Measurements from ENCODE around the gene HRH3.

HRH3 gene

GRCh38 chr20:62259294-62259565 is 39.2 kb upstream of the HRH3 start:
- Histone ChIP-seq H3K9me3 (ENCODE audit: control insufficient read depth, low read length) (no peaks in the 10 kb centered on the region), H3K27ac (ENCODE audit: insufficient read depth, low read length, poor library complexity, severe bottlenecking) (no peak overlapping the region), H3K36me3 (ENCODE audit: control insufficient read depth, insufficient read depth, low read length) (peaks cover 77% of the 10 kb centered on the region), H3K27me3 (replicated peaks; ENCODE audit: control insufficient read depth, insufficient read depth, low read length, poor library complexity, severe bottlenecking) (no peaks in the 10 kb centered on the region), H3K4me3 (ENCODE audit: insufficient read depth, low read depth, low read length, poor library complexity, severe bottlenecking) (no peak overlapping the region), H3K4me1 (ENCODE audit: control insufficient read depth, insufficient read depth, low read length, poor library complexity, severe bottlenecking) (no peaks in the 10 kb centered on the region)
- DNase-seq = no peak

GRCh38 chr20:62258499-62259293 is 38.6 kb upstream of the HRH3 start:
- H3K36me3 ChIP-seq (ENCODE audit: control insufficient read depth, insufficient read depth, low read length) = peaks cover 76% of the 10 kb centered on the region
- H3K27me3 ChIP-seq (replicated peaks; ENCODE audit: control insufficient read depth, insufficient read depth, low read length, poor library complexity, severe bottlenecking) = no peaks in the 10 kb centered on the region
- no peaks in the 10 kb centered on the region for H3K9me3 ChIP-seq (ENCODE audit: control insufficient read depth, low read length)
- no peak overlapping the region for H3K4me3 ChIP-seq (ENCODE audit: insufficient read depth, low read depth, low read length, poor library complexity, severe bottlenecking)
- no peak overlapping the region for H3K27ac ChIP-seq (ENCODE audit: insufficient read depth, low read length, poor library complexity, severe bottlenecking)
- DNase-seq = no peak
- no peaks in the 10 kb centered on the region for H3K4me1 ChIP-seq (ENCODE audit: control insufficient read depth, insufficient read depth, low read length, poor library complexity, severe bottlenecking)

- Histone ChIP-seq H3K4me1 (ENCODE audit: control insufficient read depth, insufficient read depth, low read length, poor library complexity, severe bottlenecking) (no peaks in the 10 kb centered on the region), H3K9me3 (ENCODE audit: control insufficient read depth, low read length) (no peaks in the 10 kb centered on the region), H3K36me3 (ENCODE audit: control insufficient read depth, insufficient read depth, low read length) (peaks cover 49% of the 10 kb centered on the region), H3K27me3 (replicated peaks; ENCODE audit: control insufficient read depth, insufficient read depth, low read length, poor library complexity, severe bottlenecking) (no peaks in the 10 kb centered on the region), H3K4me3 (ENCODE audit: insufficient read depth, low read depth, low read length, poor library complexity, severe bottlenecking) (no peak overlapping the region), H3K27ac (ENCODE audit: insufficient read depth, low read length, poor library complexity, severe bottlenecking) (no peak overlapping the region)
- no peak for DNase-seq
Observed at GRCh38 chr20:62255976-62256375, 35.9 kb upstream of the HRH3 start.

GRCh38 chr20:62254021-62254724 is 34.1 kb upstream of the HRH3 start:
- no peak overlapping the region for H3K27ac ChIP-seq (ENCODE audit: insufficient read depth, low read length, poor library complexity, severe bottlenecking)
- DNase-seq = no peak
- no peaks in the 10 kb centered on the region for H3K27me3 ChIP-seq (replicated peaks; ENCODE audit: control insufficient read depth, insufficient read depth, low read length, poor library complexity, severe bottlenecking)
- H3K4me1 ChIP-seq (ENCODE audit: control insufficient read depth, insufficient read depth, low read length, poor library complexity, severe bottlenecking) = no peaks in the 10 kb centered on the region
- no peak overlapping the region for H3K4me3 ChIP-seq (ENCODE audit: insufficient read depth, low read depth, low read length, poor library complexity, severe bottlenecking)
- no peaks in the 10 kb centered on the region for H3K9me3 ChIP-seq (ENCODE audit: control insufficient read depth, low read length)
- peaks cover 33% of the 10 kb centered on the region for H3K36me3 ChIP-seq (ENCODE audit: control insufficient read depth, insufficient read depth, low read length)

GRCh38 chr20:62253398-62253797 is 33.3 kb upstream of the HRH3 start:
- H3K4me3 ChIP-seq (ENCODE audit: insufficient read depth, low read depth, low read length, poor library complexity, severe bottlenecking) = no peak overlapping the region
- DNase-seq = no peak
- peaks cover 25% of the 10 kb centered on the region for H3K36me3 ChIP-seq (ENCODE audit: control insufficient read depth, insufficient read depth, low read length)
- H3K4me1 ChIP-seq (ENCODE audit: control insufficient read depth, insufficient read depth, low read length, poor library complexity, severe bottlenecking) = no peaks in the 10 kb centered on the region
- H3K9me3 ChIP-seq (ENCODE audit: control insufficient read depth, low read length) = no peaks in the 10 kb centered on the region
- H3K27ac ChIP-seq (ENCODE audit: insufficient read depth, low read length, poor library complexity, severe bottlenecking) = no peak overlapping the region
- H3K27me3 ChIP-seq (replicated peaks; ENCODE audit: control insufficient read depth, insufficient read depth, low read length, poor library complexity, severe bottlenecking) = no peaks in the 10 kb centered on the region

- Histone ChIP-seq H3K4me1 (ENCODE audit: control insufficient read depth, insufficient read depth, low read length, poor library complexity, severe bottlenecking) (no peaks in the 10 kb centered on the region), H3K27me3 (replicated peaks; ENCODE audit: control insufficient read depth, insufficient read depth, low read length, poor library complexity, severe bottlenecking) (no peaks in the 10 kb centered on the region), H3K4me3 (ENCODE audit: insufficient read depth, low read depth, low read length, poor library complexity, severe bottlenecking) (no peak overlapping the region), H3K36me3 (ENCODE audit: control insufficient read depth, insufficient read depth, low read length) (peaks cover 24% of the 10 kb centered on the region), H3K9me3 (ENCODE audit: control insufficient read depth, low read length) (no peaks in the 10 kb centered on the region), H3K27ac (ENCODE audit: insufficient read depth, low read length, poor library complexity, severe bottlenecking) (no peak overlapping the region)
- no peak for DNase-seq
Observed at GRCh38 chr20:62252342-62252966, 32.4 kb upstream of the HRH3 start.

GRCh38 chr20:62248890-62249560 is 28.9 kb upstream of the HRH3 start:
- no peaks in the 10 kb centered on the region for H3K9me3 ChIP-seq (ENCODE audit: control insufficient read depth, low read length)
- no peak overlapping the region for H3K4me3 ChIP-seq (ENCODE audit: insufficient read depth, low read depth, low read length, poor library complexity, severe bottlenecking)
- H3K27me3 ChIP-seq (replicated peaks; ENCODE audit: control insufficient read depth, insufficient read depth, low read length, poor library complexity, severe bottlenecking) = no peaks in the 10 kb centered on the region
- no peak for DNase-seq
- no peak overlapping the region for H3K27ac ChIP-seq (ENCODE audit: insufficient read depth, low read length, poor library complexity, severe bottlenecking)
- H3K4me1 ChIP-seq (ENCODE audit: control insufficient read depth, insufficient read depth, low read length, poor library complexity, severe bottlenecking) = no peaks in the 10 kb centered on the region
- peaks cover 2% of the 10 kb centered on the region for H3K36me3 ChIP-seq (ENCODE audit: control insufficient read depth, insufficient read depth, low read length)

GRCh38 chr20:62246872-62247652 is 27.0 kb upstream of the HRH3 start:
- no peak overlapping the region for H3K27ac ChIP-seq (ENCODE audit: insufficient read depth, low read length, poor library complexity, severe bottlenecking)
- H3K9me3 ChIP-seq (ENCODE audit: control insufficient read depth, low read length) = no peaks in the 10 kb centered on the region
- H3K36me3 ChIP-seq (ENCODE audit: control insufficient read depth, insufficient read depth, low read length) = peaks cover 9% of the 10 kb centered on the region
- no peaks in the 10 kb centered on the region for H3K4me1 ChIP-seq (ENCODE audit: control insufficient read depth, insufficient read depth, low read length, poor library complexity, severe bottlenecking)
- no peak overlapping the region for H3K4me3 ChIP-seq (ENCODE audit: insufficient read depth, low read depth, low read length, poor library complexity, severe bottlenecking)
- DNase-seq = no peak
- no peaks in the 10 kb centered on the region for H3K27me3 ChIP-seq (replicated peaks; ENCODE audit: control insufficient read depth, insufficient read depth, low read length, poor library complexity, severe bottlenecking)

GRCh38 chr20:62246431-62246830 is 26.4 kb upstream of the HRH3 start:
- H3K27ac ChIP-seq (ENCODE audit: insufficient read depth, low read length, poor library complexity, severe bottlenecking) = no peak overlapping the region
- no peaks in the 10 kb centered on the region for H3K9me3 ChIP-seq (ENCODE audit: control insufficient read depth, low read length)
- DNase-seq = no peak
- peaks cover 9% of the 10 kb centered on the region for H3K36me3 ChIP-seq (ENCODE audit: control insufficient read depth, insufficient read depth, low read length)
- H3K27me3 ChIP-seq (replicated peaks; ENCODE audit: control insufficient read depth, insufficient read depth, low read length, poor library complexity, severe bottlenecking) = no peaks in the 10 kb centered on the region
- no peak overlapping the region for H3K4me3 ChIP-seq (ENCODE audit: insufficient read depth, low read depth, low read length, poor library complexity, severe bottlenecking)
- no peaks in the 10 kb centered on the region for H3K4me1 ChIP-seq (ENCODE audit: control insufficient read depth, insufficient read depth, low read length, poor library complexity, severe bottlenecking)
